ENCODE data around the gene PLCB1.

The PLCB1 gene

DNA sequence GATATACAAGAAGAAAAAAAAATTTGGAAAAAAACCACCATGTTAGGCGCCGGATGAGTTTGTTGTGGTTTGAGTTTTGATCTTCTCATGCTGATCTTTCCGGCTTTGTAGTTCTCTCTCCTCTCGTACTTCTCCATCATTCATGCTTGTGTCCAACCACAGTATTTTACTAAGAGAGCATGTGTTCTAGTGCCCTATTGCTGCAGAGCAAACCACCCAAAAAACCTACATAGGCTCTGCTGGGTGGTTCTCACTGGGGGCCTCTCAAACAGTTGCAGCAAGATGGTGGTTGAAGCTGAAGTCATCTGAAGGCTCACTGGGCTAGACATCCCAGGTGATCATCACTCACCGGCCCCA lies 404.2 kb downstream of the PLCB1 start:
- no peak overlapping the region for H3K27ac ChIP-seq
- TF ChIP-seq ZFX (IDR thresholded peaks at IDR 0.05) = no peak
- TF ChIP-seq, protein P1, sequence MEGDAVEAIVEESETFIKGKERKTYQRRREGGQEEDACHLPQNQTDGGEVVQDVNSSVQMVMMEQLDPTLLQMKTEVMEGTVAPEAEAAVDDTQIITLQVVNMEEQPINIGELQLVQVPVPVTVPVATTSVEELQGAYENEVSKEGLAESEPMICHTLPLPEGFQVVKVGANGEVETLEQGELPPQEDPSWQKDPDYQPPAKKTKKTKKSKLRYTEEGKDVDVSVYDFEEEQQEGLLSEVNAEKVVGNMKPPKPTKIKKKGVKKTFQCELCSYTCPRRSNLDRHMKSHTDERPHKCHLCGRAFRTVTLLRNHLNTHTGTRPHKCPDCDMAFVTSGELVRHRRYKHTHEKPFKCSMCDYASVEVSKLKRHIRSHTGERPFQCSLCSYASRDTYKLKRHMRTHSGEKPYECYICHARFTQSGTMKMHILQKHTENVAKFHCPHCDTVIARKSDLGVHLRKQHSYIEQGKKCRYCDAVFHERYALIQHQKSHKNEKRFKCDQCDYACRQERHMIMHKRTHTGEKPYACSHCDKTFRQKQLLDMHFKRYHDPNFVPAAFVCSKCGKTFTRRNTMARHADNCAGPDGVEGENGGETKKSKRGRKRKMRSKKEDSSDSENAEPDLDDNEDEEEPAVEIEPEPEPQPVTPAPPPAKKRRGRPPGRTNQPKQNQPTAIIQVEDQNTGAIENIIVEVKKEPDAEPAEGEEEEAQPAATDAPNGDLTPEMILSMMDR (conservative IDR thresholded peaks at IDR 0.05) = no peak

DNA sequence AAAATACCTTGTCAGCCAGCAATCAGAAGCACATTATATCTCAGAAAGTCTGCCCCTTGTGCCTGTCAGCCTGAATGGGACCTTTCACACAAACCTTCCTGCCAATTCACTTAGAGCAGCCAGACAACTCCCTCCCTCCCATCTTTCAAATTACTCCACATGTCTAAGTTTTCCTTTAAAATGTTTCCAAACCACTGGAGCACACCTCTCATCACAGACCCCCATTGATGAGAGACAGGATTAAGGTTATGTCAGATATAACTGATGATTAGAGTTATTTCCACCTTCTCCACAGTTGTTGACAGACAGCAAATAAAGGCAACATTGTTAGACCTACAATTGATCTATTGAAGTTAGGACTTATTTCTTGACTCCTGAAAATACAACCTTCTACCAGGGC lies 408.4 kb downstream of the PLCB1 start:
- TF ChIP-seq ZFX (IDR thresholded peaks at IDR 0.05) = no peak
- TF ChIP-seq, protein P1 (conservative IDR thresholded peaks at IDR 0.05) = no peak
- no peak overlapping the region for H3K27ac ChIP-seq

DNA sequence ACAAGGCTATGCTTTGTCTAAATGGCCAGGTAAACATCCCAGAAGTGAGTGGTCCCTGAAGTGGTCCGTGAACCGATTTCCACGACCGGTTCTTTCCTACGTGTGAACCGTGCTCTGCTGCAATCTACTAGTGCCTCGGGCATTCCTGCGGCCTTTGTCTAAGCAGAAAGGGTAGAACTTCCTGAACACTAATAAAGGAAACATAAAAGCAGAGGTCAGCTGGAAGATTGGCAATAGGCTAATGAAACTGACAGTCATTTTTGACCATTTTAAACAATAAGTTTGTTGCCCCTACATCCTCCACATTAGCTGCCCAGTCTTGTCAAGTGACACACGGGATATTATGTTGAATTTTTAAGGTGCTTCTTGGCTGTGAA lies 410.0 kb downstream of the PLCB1 start:
- no peak overlapping the region for H3K27ac ChIP-seq
- no peak for TF ChIP-seq ZFX (IDR thresholded peaks at IDR 0.05)

DNA sequence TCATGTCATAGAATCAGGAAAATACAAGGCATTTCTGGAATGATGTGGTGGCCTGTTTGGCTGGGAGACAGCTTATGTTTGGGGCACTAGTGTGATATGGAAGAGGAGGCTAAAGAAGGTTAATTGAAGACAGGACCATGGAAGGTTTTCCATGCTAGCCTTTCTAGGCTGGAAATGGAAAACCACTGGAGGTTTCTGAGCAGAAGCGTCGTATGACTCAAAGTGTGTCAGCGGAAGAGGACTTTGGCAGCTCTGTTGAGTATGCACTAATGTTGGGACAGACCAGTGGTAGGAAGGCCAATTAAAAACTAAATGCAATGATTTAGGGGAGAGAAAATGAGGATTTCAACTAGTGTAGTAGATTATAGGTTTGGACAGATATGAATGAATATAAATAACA lies 413.1 kb downstream of the PLCB1 start:
- TF ChIP-seq ZFX (IDR thresholded peaks at IDR 0.05) = no peak
- TF ChIP-seq, protein P1 (conservative IDR thresholded peaks at IDR 0.05) = no peak
- no peak overlapping the region for H3K27ac ChIP-seq

DNA sequence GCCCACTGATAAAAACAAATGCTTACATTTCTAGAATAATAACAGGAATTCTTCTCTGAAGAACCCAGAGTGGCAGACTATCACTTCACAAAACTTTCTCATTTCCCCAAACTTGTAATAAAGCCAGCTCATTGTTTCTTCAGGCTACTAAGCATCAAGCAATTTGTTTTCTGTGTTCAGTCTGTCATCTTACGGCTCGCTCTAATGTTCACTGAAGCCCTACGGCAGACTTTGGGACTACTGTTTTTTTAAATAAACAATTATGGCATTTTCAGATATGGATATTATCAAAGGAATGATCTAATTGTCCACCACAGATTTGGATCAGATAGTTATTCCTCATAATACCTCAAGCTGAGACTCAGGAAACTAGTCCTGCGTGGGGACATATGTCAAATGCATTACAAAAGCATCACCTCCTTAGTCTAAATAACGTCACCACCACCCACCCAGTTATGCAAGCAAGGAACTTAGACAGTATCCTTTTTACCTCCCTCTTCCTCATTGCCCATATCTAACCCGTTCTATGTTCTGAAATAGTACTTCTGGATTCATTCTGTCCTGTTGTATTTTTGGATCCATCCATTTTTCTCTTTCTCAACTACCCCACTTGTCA lies 415.1 kb downstream of the PLCB1 start:
- no peak overlapping the region for H3K27ac ChIP-seq
- TF ChIP-seq ZFX (IDR thresholded peaks at IDR 0.05) = no peak
- TF ChIP-seq, protein P1 (conservative IDR thresholded peaks at IDR 0.05) = no peak

DNA sequence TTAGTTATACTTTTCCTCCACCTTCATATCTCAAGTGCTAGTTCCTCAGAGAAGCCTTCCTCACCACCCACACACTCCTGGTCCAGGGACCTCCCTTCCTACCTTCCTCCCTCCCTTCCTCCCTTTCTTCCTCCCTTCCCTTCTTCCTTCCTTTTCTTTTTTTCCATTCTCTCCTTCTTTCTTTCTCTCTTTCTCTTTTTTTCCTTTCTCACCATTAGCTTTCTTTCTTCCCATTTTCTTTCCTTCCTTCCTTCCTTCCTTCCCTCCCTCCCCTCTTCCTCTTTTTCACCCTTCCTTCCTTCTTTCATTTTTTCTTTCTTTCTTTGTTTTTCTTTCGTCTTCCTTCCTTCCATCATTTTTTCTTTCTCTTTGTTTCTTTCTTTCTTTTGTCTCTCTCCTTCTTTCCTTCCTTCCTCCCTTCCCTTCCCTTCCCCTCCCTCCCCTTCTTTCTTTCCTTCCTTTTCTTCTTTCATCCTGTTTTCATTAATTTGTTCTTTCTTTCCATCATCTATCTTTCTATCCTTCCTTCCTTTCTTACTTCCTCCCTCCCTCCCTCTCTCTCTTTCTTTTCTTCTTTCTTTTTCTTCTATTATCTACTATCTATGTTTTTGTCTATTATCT lies 416.0 kb downstream of the PLCB1 start:
- TF ChIP-seq ZFX (IDR thresholded peaks at IDR 0.05) = no peak
- TF ChIP-seq, protein P1 (conservative IDR thresholded peaks at IDR 0.05) = no peak

DNA sequence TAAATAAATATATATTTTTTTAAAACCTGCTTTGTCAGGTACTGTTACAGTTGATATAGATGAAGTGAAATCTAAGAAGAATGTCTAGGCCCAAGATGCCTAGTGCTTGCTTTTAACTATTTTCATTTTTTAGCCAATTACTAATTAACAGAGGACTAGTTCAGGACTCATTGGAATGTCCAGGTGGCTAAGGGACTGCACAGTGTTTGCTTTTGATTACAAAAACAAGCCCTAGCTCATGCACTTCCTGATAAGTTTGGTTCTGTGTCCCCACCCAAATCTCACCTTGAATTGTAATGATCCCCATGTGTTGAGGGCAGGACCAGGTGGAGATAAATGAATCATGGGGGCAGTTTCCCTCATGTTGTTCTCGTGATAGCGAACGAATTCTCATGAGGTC lies 417.1 kb downstream of the PLCB1 start:
- TF ChIP-seq ZFX (IDR thresholded peaks at IDR 0.05) = no peak
- TF ChIP-seq, protein P1 (conservative IDR thresholded peaks at IDR 0.05) = no peak
- no peak overlapping the region for H3K27ac ChIP-seq

More for the DNA sequence above, 416.0 kb downstream of the PLCB1 start:
- H3K27ac ChIP-seq = no peak overlapping the region

DNA sequence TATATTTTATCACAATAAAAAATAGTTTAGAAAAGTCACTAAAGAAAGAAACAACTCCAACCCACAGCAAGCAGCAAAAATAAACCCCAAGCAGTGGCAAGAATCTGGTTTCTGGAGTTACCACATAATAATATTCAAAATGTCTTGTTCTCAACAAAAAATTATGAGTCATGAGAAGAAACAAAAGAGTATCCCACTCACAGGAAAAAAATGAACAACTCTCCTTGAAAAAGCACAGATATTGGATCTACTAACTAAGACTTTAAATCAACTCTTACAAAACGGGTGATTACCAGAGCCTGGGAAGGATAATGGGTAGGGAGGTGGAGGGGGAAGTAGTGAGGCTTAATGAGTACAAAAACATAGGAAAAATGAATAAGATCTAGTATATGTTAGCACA lies 425.6 kb downstream of the PLCB1 start:
- TF ChIP-seq ZFX (IDR thresholded peaks at IDR 0.05) = no peak
- TF ChIP-seq, protein P1 (conservative IDR thresholded peaks at IDR 0.05) = no peak
- H3K27ac ChIP-seq = no peak overlapping the region
